ENCODE measurements around the gene TRERF1.

Gene TRERF1

GRCh38 chr6:42417641-42418112 lies 34.0 kb downstream of the TRERF1 start:
- no peak for TF ChIP-seq CTCF (IDR thresholded peaks at IDR 0.05; ENCODE audit: control insufficient read depth, extremely low read depth, insufficient read depth)
- no peak overlapping the region for H3K4me3 ChIP-seq (ENCODE audit: low read depth, low read length)
- DNase-seq (ENCODE audit: low read depth): no peak

- DNase-seq (ENCODE audit: low read depth): no peak
- H3K4me3 ChIP-seq (ENCODE audit: low read depth, low read length): no peak overlapping the region
- no peak for TF ChIP-seq CTCF (IDR thresholded peaks at IDR 0.05; ENCODE audit: control insufficient read depth, extremely low read depth, insufficient read depth)
Measured at GRCh38 chr6:42411406-42411805, 40.3 kb downstream of the TRERF1 start.

GRCh38 chr6:42410861-42411260 lies 40.9 kb downstream of the TRERF1 start:
- DNase-seq (ENCODE audit: low read depth): no peak
- H3K4me3 ChIP-seq (ENCODE audit: low read depth, low read length): no peak overlapping the region
- TF ChIP-seq CTCF (IDR thresholded peaks at IDR 0.05; ENCODE audit: control insufficient read depth, extremely low read depth, insufficient read depth): no peak

GRCh38 chr6:42409581-42409980 lies 42.1 kb downstream of the TRERF1 start:
- DNase-seq (ENCODE audit: low read depth): no peak
- no peak for TF ChIP-seq CTCF (IDR thresholded peaks at IDR 0.05; ENCODE audit: control insufficient read depth, extremely low read depth, insufficient read depth)
- H3K4me3 ChIP-seq (ENCODE audit: low read depth, low read length): no peak overlapping the region

GRCh38 chr6:42407379-42407778 lies 44.3 kb downstream of the TRERF1 start:
- DNase-seq (ENCODE audit: low read depth): no peak
- H3K4me3 ChIP-seq (ENCODE audit: low read depth, low read length): no peak overlapping the region
- no peak for TF ChIP-seq CTCF (IDR thresholded peaks at IDR 0.05; ENCODE audit: control insufficient read depth, extremely low read depth, insufficient read depth)

GRCh38 chr6:42406306-42407280 lies 45.1 kb downstream of the TRERF1 start:
- no peak for TF ChIP-seq CTCF (IDR thresholded peaks at IDR 0.05; ENCODE audit: control insufficient read depth, extremely low read depth, insufficient read depth)
- no peak overlapping the region for H3K4me3 ChIP-seq (ENCODE audit: low read depth, low read length)
- DNase-seq (ENCODE audit: low read depth): no peak
